Sigmoid colon (tissue), 7 donors: ENCODE measurements around the gene GATA2. TPM values are rescaled to one million over a fixed set of nuclear protein-coding genes. Genes with fewer than 3 reads are reported as not detected.

Experiments used
- DNase-seq: peaks from one replicate; pipeline ENCODE4 v3.0.0-alpha.2; 2019
- H3K27ac ChIP-seq, 4 donors: fragments of 200-600 bp; sonication (generic); one replicate each; pipeline ENCODE4 v1.5.1; 2016 to 2019; ENCODE audit warnings: mild to moderate bottlenecking in 1 of 4
- H3K27me3 ChIP-seq, 3 donors: fragments of 200-600 bp; sonication (generic); one replicate each; pipeline ENCODE4 v1.5.1; 2019; ENCODE audit warnings: mild to moderate bottlenecking in 1 of 3
- H3K36me3 ChIP-seq, 4 donors: fragments of 200-600 bp; sonication (generic); one replicate each; pipeline ENCODE4 v1.5.1; 2016 to 2019
- H3K4me1 ChIP-seq, 4 donors: fragments of 200-600 bp; sonication (generic); one replicate each; pipeline ENCODE4 v1.5.1; 2017 to 2019
- H3K4me3 ChIP-seq, 4 donors: fragments of 200-600 bp; sonication (generic); one replicate each; pipeline ENCODE4 v1.5.1; 2017 to 2019; ENCODE audit warnings: mild to moderate bottlenecking in 2 of 4, moderate library complexity in 1 of 4
- H3K9me3 ChIP-seq, 4 donors: fragments of 200-600 bp in 3 of 4; sonication (generic) in 3 of 4; one replicate each; pipeline versions ENCODE4 v1.5.1 to v1.6.1; 2013 to 2019
- CTCF ChIP-seq, 4 experiments: fragments of 450-650 bp in 3 of 4; fragments of 200-600 bp in 1 of 4; IDR thresholded peaks; one replicate each; pipeline ENCODE4 v1.5.1; 2016 to 2019; ENCODE audit warnings: antibody characterized with exemption in 4 of 4, mild to moderate bottlenecking in 3 of 4, moderate library complexity in 2 of 4
- EP300 ChIP-seq, 4 donors: sonication (generic); formaldehyde crosslinking; IDR thresholded peaks; one replicate each; pipeline ENCODE4 v1.6.1; 2017; ENCODE audit warnings: antibody characterized with exemption in 4 of 4
- POLR2A ChIP-seq, 2 donors: fragments of 450-650 bp; IDR thresholded peaks; one replicate each; pipeline ENCODE4 v1.6.1; 2016; ENCODE audit warnings: antibody characterized with exemption in 2 of 2, mild to moderate bottlenecking in 2 of 2, moderate library complexity in 2 of 2
- POLR2AphosphoS5 ChIP-seq, 4 donors: sonication (generic); formaldehyde crosslinking; IDR thresholded peaks; one replicate each; pipeline ENCODE4 v1.6.1; 2017; ENCODE audit warnings: antibody characterized with exemption in 4 of 4
- WGBS, 2 donors: extraction: QIAGEN DNeasy Blood & Tissue Kit; methylation state at CpG; one replicate each; pipeline ENCODE4 v1.1.7; 2013; 5-methylcytosine and 5-hydroxymethylcytosine counted together
- intact Hi-C: fragments of 100-400 bp; cut with DNase I; formaldehyde crosslinking; loops from one replicate; pipeline ENCODE4 v1.15.1; 2023
- polyA plus RNA-seq, 3 donors: library from polyadenylated mRNA; stranded (reverse); fragments of 200-250 nt; gene quantifications; one replicate each; pipeline ENCODE4 v1.2.3, GENCODE V29; 2013
- total RNA-seq, 4 donors: library from RNA; depleted of rRNA; stranded (reverse); fragments of >200 nt; gene quantifications; one replicate each; pipeline ENCODE4 v1.1.0, GENCODE V29; 2016
- donor health status: healthy with polysubstance abuse.
- donor health status: Bipolar disorder and iron deficiency.
- donor health status: healthy.

GATA2 gene
- total and polyA plus RNA-seq, 7 donors: 0.46 to 6.6 (median 3.5) TPM

- Histone ChIP-seq H3K27ac (no peak overlapping the region), H3K9me3 (no peaks in the 10 kb centered on the region), H3K4me3 (no peak overlapping the region), H3K36me3 (no peaks in the 10 kb centered on the region), H3K27me3 (peaks cover 0 to 35% (median 0%) of the 10 kb centered on the region in 3 donors), H3K4me1 (no peaks in the 10 kb centered on the region)
- no peak for DNase-seq
- 77 to 78% methylated on average over 18 of the region's 18 CpGs for WGBS, 2 donors
- TF ChIP-seq EP300 (IDR thresholded peaks at IDR 0.05): no peak
- TF ChIP-seq POLR2A (IDR thresholded peaks at IDR 0.05): no peak
- no peak for TF ChIP-seq CTCF (IDR thresholded peaks at IDR 0.05)
- TF ChIP-seq POLR2AphosphoS5 (IDR thresholded peaks at IDR 0.05): no peak
- intact Hi-C loops: no loop called here
Observed at GRCh38 chr3:128458746-128459460, 34.1 kb downstream of the GATA2 start.

GRCh38 chr3:128457937-128458336, 35.1 kb downstream of the GATA2 start:
- peaks cover 0 to 38% (median 0%) of the 10 kb centered on the region in 3 donors for H3K27me3 ChIP-seq
- no peaks in the 10 kb centered on the region for H3K9me3 ChIP-seq
- H3K4me3 ChIP-seq: no peak overlapping the region
- WGBS, 2 donors: 80 to 83% methylated on average over 12 of the region's 12 CpGs
- TF ChIP-seq CTCF (IDR thresholded peaks at IDR 0.05): no peak
- no peak for TF ChIP-seq POLR2AphosphoS5 (IDR thresholded peaks at IDR 0.05)
- no peak for TF ChIP-seq EP300 (IDR thresholded peaks at IDR 0.05)
- no peak for TF ChIP-seq POLR2A (IDR thresholded peaks at IDR 0.05)
- H3K27ac ChIP-seq: no peak overlapping the region
- H3K36me3 ChIP-seq: no peaks in the 10 kb centered on the region
- no peak for DNase-seq
- intact Hi-C loops: no loop called here
- no peaks in the 10 kb centered on the region for H3K4me1 ChIP-seq

- intact Hi-C loops: no loop called here
- no peaks in the 10 kb centered on the region for H3K36me3 ChIP-seq
- H3K27ac ChIP-seq: no peak overlapping the region
- H3K4me3 ChIP-seq: no peak overlapping the region
- H3K9me3 ChIP-seq: no peaks in the 10 kb centered on the region
- H3K4me1 ChIP-seq: no peaks in the 10 kb centered on the region
- peaks cover 0 to 38% (median 0%) of the 10 kb centered on the region in 3 donors for H3K27me3 ChIP-seq
- no peak for TF ChIP-seq POLR2AphosphoS5 (IDR thresholded peaks at IDR 0.05)
- TF ChIP-seq POLR2A (IDR thresholded peaks at IDR 0.05): no peak
- no peak for TF ChIP-seq CTCF (IDR thresholded peaks at IDR 0.05)
- no peak for TF ChIP-seq EP300 (IDR thresholded peaks at IDR 0.05)
- no peak for DNase-seq
- WGBS, 2 donors: 42 to 59% methylated on average over 27 of the region's 27 CpGs
Observed at GRCh38 chr3:128456776-128457715, 36.0 kb downstream of the GATA2 start.

- no peak for DNase-seq
- WGBS, 2 donors: 52 to 80% methylated on average over 16 of the region's 16 CpGs
- H3K27me3 ChIP-seq: peaks cover 0 to 38% (median 0%) of the 10 kb centered on the region in 3 donors
- no peaks in the 10 kb centered on the region for H3K36me3 ChIP-seq
- no peak overlapping the region for H3K27ac ChIP-seq
- H3K9me3 ChIP-seq: no peaks in the 10 kb centered on the region
- no peaks in the 10 kb centered on the region for H3K4me1 ChIP-seq
- TF ChIP-seq POLR2A (IDR thresholded peaks at IDR 0.05): no peak
- no peak for TF ChIP-seq CTCF (IDR thresholded peaks at IDR 0.05)
- no peak for TF ChIP-seq EP300 (IDR thresholded peaks at IDR 0.05)
- TF ChIP-seq POLR2AphosphoS5 (IDR thresholded peaks at IDR 0.05): no peak
- intact Hi-C loops: no loop called here
- no peak overlapping the region for H3K4me3 ChIP-seq
Observed at GRCh38 chr3:128455786-128456748, 36.9 kb downstream of the GATA2 start.
